ENCODE measurements around the gene WEE1. TPM values are rescaled to one million over a fixed set of nuclear protein-coding genes. Genes with fewer than 3 reads are reported as not detected.

The WEE1 gene
- total and polyA plus RNA-seq, 2 experiments from 2014 or later = 50.7 to 149 TPM

GRCh38 chr11:9533736-9534473, 39.6 kb upstream of the WEE1 start (continued):
- no peak for TF ChIP-seq ZNF462 (CRISPR knock-in tag; IDR thresholded peaks at IDR 0.05)
- no peak for TF ChIP-seq POLR2AphosphoS5 (IDR thresholded peaks at IDR 0.05; ENCODE audit: low read depth)
- no peak for TF ChIP-seq CTCF (conservative IDR thresholded peaks at IDR 0.05; ENCODE audit: low read depth in 2 of 2)
- no peak for TF ChIP-seq STAT1 (IDR thresholded peaks at IDR 0.05; ENCODE audit: unreplicated experiment)
- TF ChIP-seq JUNB (IDR thresholded peaks at IDR 0.05; ENCODE audit: unreplicated experiment) = no peak
- no peak for TF ChIP-seq REST (IDR thresholded peaks at IDR 0.05; ENCODE audit: unreplicated experiment)
- no peak for TF ChIP-seq EZH2phosphoT487 (IDR thresholded peaks at IDR 0.05; ENCODE audit: unreplicated experiment)
- no peak for TF ChIP-seq EZH2 (IDR thresholded peaks at IDR 0.05; ENCODE audit: low read depth, unreplicated experiment)
- no peak for TF ChIP-seq CREB1 (CRISPR knock-in tag; IDR thresholded peaks at IDR 0.05; ENCODE audit: low read depth)
- TF ChIP-seq NANOG (IDR thresholded peaks at IDR 0.05; ENCODE audit: borderline replicate concordance) = no peak
